ENCODE results near the gene KIF5C. TPM values are rescaled to one million over a fixed set of nuclear protein-coding genes. Genes with fewer than 3 reads are reported as not detected.

KIF5C gene
- total RNA-seq, 1 donor from 2014 or later = 63.1 TPM

DNA sequence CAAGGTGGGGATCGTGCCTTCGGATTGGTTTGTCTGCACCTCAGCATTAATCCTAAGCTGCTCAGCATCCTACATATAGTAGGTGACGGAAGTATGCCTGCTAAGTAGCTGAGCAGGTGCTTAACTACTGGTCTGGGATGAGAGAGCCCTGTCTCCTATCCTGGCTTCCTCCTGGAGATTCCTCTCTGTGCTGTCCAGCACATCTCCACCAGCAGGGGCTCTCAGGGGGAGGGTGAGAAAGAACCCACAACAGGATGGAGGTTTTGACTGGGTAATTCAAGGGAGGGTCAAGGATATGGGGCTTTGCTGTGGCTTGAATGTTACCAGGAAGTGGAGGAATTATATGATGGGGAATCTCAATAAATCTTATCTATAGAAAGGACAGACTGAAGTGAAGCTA is 45.4 kb upstream of the KIF5C start:
- Mint-ChIP-seq H3K27ac (no peak overlapping the region), H3K27me3 (ENCODE audit: insufficient read depth, low read depth) (peaks cover 7% of the 10 kb centered on the region), H3K4me1 (no peaks in the 10 kb centered on the region), H3K36me3 (no peaks in the 10 kb centered on the region), H3K9me3 (peaks cover 2% of the 10 kb centered on the region), H3K4me3 (no peak overlapping the region)
- no peaks in the 10 kb centered on the region for H3K79me2 ChIP-seq (ENCODE audit: low read depth)
- H3K4me2 ChIP-seq = no peak overlapping the region
- no peaks in the 10 kb centered on the region for H3K9me3 ChIP-seq (ENCODE audit: low read depth)
- no peak overlapping the region for H3K4me3 ChIP-seq
- no peaks in the 10 kb centered on the region for H3K27me3 ChIP-seq
- no peaks in the 10 kb centered on the region for H3K36me3 ChIP-seq
- DNase-seq (ENCODE audit: low spot score) = no peak
- no peak overlapping the region for H2AFZ ChIP-seq (replicated peaks)
- no peaks in the 10 kb centered on the region for H3K4me1 ChIP-seq
- H3K27ac ChIP-seq = no peak overlapping the region
- no peaks in the 10 kb centered on the region for H3F3A ChIP-seq (ENCODE audit: low read depth)
- no peak for TF ChIP-seq EZH2 (IDR thresholded peaks at IDR 0.05)
- TF ChIP-seq EZH2phosphoT487 (IDR thresholded peaks at IDR 0.05) = no peak
- TF ChIP-seq, protein P1, sequence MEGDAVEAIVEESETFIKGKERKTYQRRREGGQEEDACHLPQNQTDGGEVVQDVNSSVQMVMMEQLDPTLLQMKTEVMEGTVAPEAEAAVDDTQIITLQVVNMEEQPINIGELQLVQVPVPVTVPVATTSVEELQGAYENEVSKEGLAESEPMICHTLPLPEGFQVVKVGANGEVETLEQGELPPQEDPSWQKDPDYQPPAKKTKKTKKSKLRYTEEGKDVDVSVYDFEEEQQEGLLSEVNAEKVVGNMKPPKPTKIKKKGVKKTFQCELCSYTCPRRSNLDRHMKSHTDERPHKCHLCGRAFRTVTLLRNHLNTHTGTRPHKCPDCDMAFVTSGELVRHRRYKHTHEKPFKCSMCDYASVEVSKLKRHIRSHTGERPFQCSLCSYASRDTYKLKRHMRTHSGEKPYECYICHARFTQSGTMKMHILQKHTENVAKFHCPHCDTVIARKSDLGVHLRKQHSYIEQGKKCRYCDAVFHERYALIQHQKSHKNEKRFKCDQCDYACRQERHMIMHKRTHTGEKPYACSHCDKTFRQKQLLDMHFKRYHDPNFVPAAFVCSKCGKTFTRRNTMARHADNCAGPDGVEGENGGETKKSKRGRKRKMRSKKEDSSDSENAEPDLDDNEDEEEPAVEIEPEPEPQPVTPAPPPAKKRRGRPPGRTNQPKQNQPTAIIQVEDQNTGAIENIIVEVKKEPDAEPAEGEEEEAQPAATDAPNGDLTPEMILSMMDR (IDR thresholded peaks at IDR 0.05) = no peak
- H3K9ac ChIP-seq = no peak overlapping the region
- no peaks in the 10 kb centered on the region for H4K20me1 ChIP-seq (ENCODE audit: low read depth)

DNA sequence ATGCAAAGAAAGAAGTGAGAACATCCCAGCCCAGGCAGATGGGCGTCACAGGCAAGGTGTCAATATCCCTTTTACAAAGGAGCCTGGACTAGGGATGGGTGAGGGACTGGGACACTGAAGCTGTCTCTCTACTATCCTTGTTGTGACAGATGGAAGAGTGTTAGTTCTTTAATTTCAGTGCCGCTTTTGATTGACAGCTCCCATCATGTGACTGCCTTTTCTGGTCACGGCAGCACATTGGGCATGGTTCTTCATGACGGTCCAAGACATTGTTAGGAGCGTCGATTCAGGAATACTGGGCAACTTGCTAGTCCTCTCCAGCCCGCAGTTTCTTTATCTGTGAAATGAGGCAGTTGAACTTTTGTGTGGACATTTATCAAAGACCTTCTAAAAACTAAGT is 42.4 kb upstream of the KIF5C start:
- Histone ChIP-seq H3K9me3 (ENCODE audit: low read depth) (no peaks in the 10 kb centered on the region), H3K4me2 (no peak overlapping the region), H3K36me3 (no peaks in the 10 kb centered on the region), H3K4me1 (no peaks in the 10 kb centered on the region), H3K4me3 (no peak overlapping the region), H2AFZ (replicated peaks) (no peak overlapping the region), H3K27ac (no peak overlapping the region), H3K9ac (no peak overlapping the region), H4K20me1 (ENCODE audit: low read depth) (no peaks in the 10 kb centered on the region), H3K79me2 (ENCODE audit: low read depth) (no peaks in the 10 kb centered on the region), H3F3A (ENCODE audit: low read depth) (no peaks in the 10 kb centered on the region), H3K27me3 (no peaks in the 10 kb centered on the region)
- no peaks in the 10 kb centered on the region for H3K36me3 Mint-ChIP-seq
- H3K9me3 Mint-ChIP-seq = no peaks in the 10 kb centered on the region
- TF ChIP-seq, protein P1 (IDR thresholded peaks at IDR 0.05) = no peak
- H3K4me3 Mint-ChIP-seq = no peak overlapping the region
- no peaks in the 10 kb centered on the region for H3K4me1 Mint-ChIP-seq
- peaks cover 9% of the 10 kb centered on the region for H3K27me3 Mint-ChIP-seq (ENCODE audit: insufficient read depth, low read depth)
- H3K27ac Mint-ChIP-seq = no peak overlapping the region
- no peak for DNase-seq (ENCODE audit: low spot score)

DNA sequence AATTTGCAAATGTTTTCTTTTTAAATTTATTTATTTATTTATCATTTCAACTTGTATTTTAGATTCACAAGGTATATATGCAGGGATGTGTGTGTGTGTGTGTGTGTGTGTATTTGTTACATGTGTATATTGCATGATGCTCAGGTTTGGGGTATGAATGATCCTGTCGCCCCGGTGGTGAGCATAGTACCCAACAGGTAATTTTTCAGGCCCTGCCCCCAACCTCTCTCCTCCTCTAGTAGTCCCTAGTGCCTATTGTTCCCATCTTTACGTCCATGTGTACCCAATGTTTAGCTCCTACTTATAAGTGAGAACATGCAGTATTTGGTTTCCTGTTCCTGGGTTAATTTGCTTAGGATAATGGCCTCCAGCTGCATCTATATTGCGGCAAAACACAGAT is 33.0 kb upstream of the KIF5C start:
- H4K20me1 ChIP-seq (ENCODE audit: low read depth) = no peaks in the 10 kb centered on the region
- TF ChIP-seq, protein P1 (IDR thresholded peaks at IDR 0.05) = no peak
- TF ChIP-seq EZH2phosphoT487 (IDR thresholded peaks at IDR 0.05) = no peak
- TF ChIP-seq EZH2 (IDR thresholded peaks at IDR 0.05) = no peak
- H3K4me3 Mint-ChIP-seq = no peak overlapping the region
- H3K4me2 ChIP-seq = no peak overlapping the region
- no peak overlapping the region for H2AFZ ChIP-seq (replicated peaks)
- no peaks in the 10 kb centered on the region for H3K9me3 ChIP-seq (ENCODE audit: low read depth)
- no peak overlapping the region for H3K4me3 ChIP-seq
- no peak for DNase-seq (ENCODE audit: low spot score)
- no peaks in the 10 kb centered on the region for H3K36me3 Mint-ChIP-seq
- no peaks in the 10 kb centered on the region for H3K36me3 ChIP-seq
- no peak overlapping the region for H3K27ac Mint-ChIP-seq
- peaks cover 4% of the 10 kb centered on the region for H3K27me3 Mint-ChIP-seq (ENCODE audit: insufficient read depth, low read depth)
- no peaks in the 10 kb centered on the region for H3F3A ChIP-seq (ENCODE audit: low read depth)
- H3K9me3 Mint-ChIP-seq = peaks cover 14% of the 10 kb centered on the region
- H3K4me1 ChIP-seq = no peaks in the 10 kb centered on the region
- H3K9ac ChIP-seq = no peak overlapping the region
- no peaks in the 10 kb centered on the region for H3K27me3 ChIP-seq
- H3K4me1 Mint-ChIP-seq = no peaks in the 10 kb centered on the region
- no peaks in the 10 kb centered on the region for H3K79me2 ChIP-seq (ENCODE audit: low read depth)
- H3K27ac ChIP-seq = no peak overlapping the region

DNA sequence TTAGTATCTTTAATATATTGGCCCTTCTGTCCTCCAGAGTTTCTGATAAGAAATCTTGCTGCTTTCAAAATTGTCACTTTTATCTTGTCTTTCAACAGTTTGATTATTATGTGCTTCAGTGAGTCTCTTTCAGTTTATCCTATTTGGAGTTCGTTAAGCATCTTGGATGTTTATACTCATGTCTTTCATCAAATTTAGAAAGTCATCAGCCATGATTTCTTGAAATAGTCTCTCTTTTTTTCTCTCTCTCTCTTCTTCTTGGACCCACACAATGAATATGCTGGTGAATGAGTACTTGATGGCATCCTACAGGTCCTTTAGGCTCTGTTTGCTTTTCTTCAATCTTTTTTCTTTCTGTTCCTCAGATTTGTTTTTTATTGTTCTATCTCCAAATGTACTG is 26.9 kb upstream of the KIF5C start:
- Histone ChIP-seq H3K9me3 (ENCODE audit: low read depth) (no peaks in the 10 kb centered on the region), H3K4me3 (no peak overlapping the region), H3K27me3 (no peaks in the 10 kb centered on the region), H3K36me3 (no peaks in the 10 kb centered on the region), H3K9ac (no peak overlapping the region), H3K4me2 (no peak overlapping the region), H3K79me2 (ENCODE audit: low read depth) (no peaks in the 10 kb centered on the region), H3K27ac (no peak overlapping the region), H3F3A (ENCODE audit: low read depth) (no peaks in the 10 kb centered on the region), H2AFZ (replicated peaks) (no peak overlapping the region), H3K4me1 (no peaks in the 10 kb centered on the region), H4K20me1 (ENCODE audit: low read depth) (no peaks in the 10 kb centered on the region)
- H3K27me3 Mint-ChIP-seq (ENCODE audit: insufficient read depth, low read depth) = peaks cover 3% of the 10 kb centered on the region
- H3K36me3 Mint-ChIP-seq = peaks cover 1% of the 10 kb centered on the region
- H3K4me3 Mint-ChIP-seq = no peak overlapping the region
- H3K4me1 Mint-ChIP-seq = no peaks in the 10 kb centered on the region
- TF ChIP-seq EZH2 (IDR thresholded peaks at IDR 0.05) (no peak), EZH2phosphoT487 (IDR thresholded peaks at IDR 0.05) (no peak)
- TF ChIP-seq, protein P1 (IDR thresholded peaks at IDR 0.05) = no peak
- H3K27ac Mint-ChIP-seq = no peak overlapping the region
- no peak for DNase-seq (ENCODE audit: low spot score)
- peaks cover 15% of the 10 kb centered on the region for H3K9me3 Mint-ChIP-seq
